SK-N-DZ (cell line): ENCODE data around the gene ADGRL3.
A peak's percentile ranks its signal among the peaks of the same experiment; 100 is the strongest.
"Not testable (repeated sequence)": the region's sequence is repeated elsewhere in the genome, so short reads cannot be mapped to it uniquely, and the experiment has no call there.

ENCODE experiments used
- DNase-seq: peaks from one replicate; pipeline ENCODE4 v3.0.0-alpha.2; 2015; ENCODE audit warnings: low spot score

The ADGRL3 gene

GRCh38 chr4:61493470-61493869, 293.3 kb downstream of the ADGRL3 start:
- no peak for DNase-seq

GRCh38 chr4:61500883-61501282, 300.8 kb downstream of the ADGRL3 start:
- DNase-seq = no peak

GRCh38 chr4:61501812-61502211, 301.7 kb downstream of the ADGRL3 start:
- peak; percentile 35 for DNase-seq

- no peak for DNase-seq
These were observed 305.9 kb downstream of the ADGRL3 start for GRCh38 chr4:61505773-61506685.

GRCh38 chr4:61507091-61507490, 307.0 kb downstream of the ADGRL3 start:
- no peak for DNase-seq

GRCh38 chr4:61509721-61510241, 309.7 kb downstream of the ADGRL3 start:
- DNase-seq = not testable (repeated sequence)

- no peak for DNase-seq
These were observed 311.8 kb downstream of the ADGRL3 start for GRCh38 chr4:61511716-61512488.

GRCh38 chr4:61514991-61515390, 314.9 kb downstream of the ADGRL3 start:
- DNase-seq = no peak

GRCh38 chr4:61517144-61517543, 317.0 kb downstream of the ADGRL3 start:
- DNase-seq = no peak

- DNase-seq = no peak
These were observed 320.0 kb downstream of the ADGRL3 start for GRCh38 chr4:61520166-61520565.

GRCh38 chr4:61520681-61521160, 320.6 kb downstream of the ADGRL3 start:
- DNase-seq = no peak

GRCh38 chr4:61521451-61521850, 321.3 kb downstream of the ADGRL3 start:
- DNase-seq = no peak

GRCh38 chr4:61522312-61522711, 322.2 kb downstream of the ADGRL3 start:
- DNase-seq = no peak

- DNase-seq = no peak
These were observed 327.8 kb downstream of the ADGRL3 start for GRCh38 chr4:61527888-61528287.

GRCh38 chr4:61528595-61528994, 328.5 kb downstream of the ADGRL3 start:
- no peak for DNase-seq

- peak; percentile 5 for DNase-seq
These were observed 331.1 kb downstream of the ADGRL3 start for GRCh38 chr4:61531188-61531587.

GRCh38 chr4:61532336-61533000, 332.3 kb downstream of the ADGRL3 start:
- DNase-seq = no peak

GRCh38 chr4:61533140-61533539, 333.0 kb downstream of the ADGRL3 start:
- no peak for DNase-seq

- no peak for DNase-seq
These were observed 340.8 kb downstream of the ADGRL3 start for GRCh38 chr4:61540944-61541343.

- DNase-seq = peak; percentile 32
These were observed 341.3 kb downstream of the ADGRL3 start for GRCh38 chr4:61541459-61541858.

GRCh38 chr4:61543976-61544375, 343.9 kb downstream of the ADGRL3 start:
- no peak for DNase-seq
